GM19467 (cell line): Measurements from ENCODE around the gene JAGN1.
"Not testable (repeated sequence)": the region's sequence is repeated elsewhere in the genome, so short reads cannot be mapped to it uniquely, and the experiment has no call there.

Experiments
- ATAC-seq: cut with Tn5 transposase; IDR thresholded peaks from one replicate; pipeline ENCODE4 v1.9.1; 2021; ENCODE audit warnings: mild to moderate bottlenecking, moderate library complexity; ENCODE audit not compliant: unreplicated experiment

JAGN1 gene

GRCh38 chr3:9866639-9867038, 23.8 kb upstream of the JAGN1 start:
- no peak for ATAC-seq

- ATAC-seq: no peak
These were observed 23.3 kb upstream of the JAGN1 start for GRCh38 chr3:9867106-9867505.

DNA sequence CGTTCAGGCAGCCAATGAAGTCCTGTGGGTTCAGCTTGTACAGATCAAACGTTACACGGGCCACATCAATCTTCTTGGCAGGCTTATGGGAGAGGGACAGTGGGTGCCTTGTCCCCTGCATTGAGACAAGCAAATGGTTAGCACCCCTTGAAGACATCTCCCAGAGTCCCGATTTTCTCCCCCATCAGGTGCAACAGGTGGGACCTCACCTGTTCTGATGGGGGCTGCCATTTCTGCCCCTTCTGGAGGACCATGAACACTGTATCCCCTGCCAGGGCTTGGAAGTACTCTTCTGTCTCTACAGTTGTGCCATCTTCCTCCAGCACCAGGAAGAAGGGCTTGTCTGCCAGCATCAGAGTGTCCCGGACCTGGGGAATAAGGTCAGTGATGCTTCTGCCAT, 20.5 kb upstream of the JAGN1 start:
- ATAC-seq: no peak

- ATAC-seq: no peak
These were observed 19.4 kb upstream of the JAGN1 start for GRCh38 chr3:9870978-9871377.

- ATAC-seq: not testable (repeated sequence)
These were observed 18.3 kb upstream of the JAGN1 start for GRCh38 chr3:9872067-9872466.

GRCh38 chr3:9875448-9875847, 15.0 kb upstream of the JAGN1 start:
- no peak for ATAC-seq

GRCh38 chr3:9876255-9876654, 14.2 kb upstream of the JAGN1 start:
- ATAC-seq: not testable (repeated sequence)

- no peak for ATAC-seq
These were observed 13.4 kb upstream of the JAGN1 start for GRCh38 chr3:9876991-9877390.

- ATAC-seq: no peak
These were observed 11.7 kb upstream of the JAGN1 start for GRCh38 chr3:9878700-9879099.

DNA sequence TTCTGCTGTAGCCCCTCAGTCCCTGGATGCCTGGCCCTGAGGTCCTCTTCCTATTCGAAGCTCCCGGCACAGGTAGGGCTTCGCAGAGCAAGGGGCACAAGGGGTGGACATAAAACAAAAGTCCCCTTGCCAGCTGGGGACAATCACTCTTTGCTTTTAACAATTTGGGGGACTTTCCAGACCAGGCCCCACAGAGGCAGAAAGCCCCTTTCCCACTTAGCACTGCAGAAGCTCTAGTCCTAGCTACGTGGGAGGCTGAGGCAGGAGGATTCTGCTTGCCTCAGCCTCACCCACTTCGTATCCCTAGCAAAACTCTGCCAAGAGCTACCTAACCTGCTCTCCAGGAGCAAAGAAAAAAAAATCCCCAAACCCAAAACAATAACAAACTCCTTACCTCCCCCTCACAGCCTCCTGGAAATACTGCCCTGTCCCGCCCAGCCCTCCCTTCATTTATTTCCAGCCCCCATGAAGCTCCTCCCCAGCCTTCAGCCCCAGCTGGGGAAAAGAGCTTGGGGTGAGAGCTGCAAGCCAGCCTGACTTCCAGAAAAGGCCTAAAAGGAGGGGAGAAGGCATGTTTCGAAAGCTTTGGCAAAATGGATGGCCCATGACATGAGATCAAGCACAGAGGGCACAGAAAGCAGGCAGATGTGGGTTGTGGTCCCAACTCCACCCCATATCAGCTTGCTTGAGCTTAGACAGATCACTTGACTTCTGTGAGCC, 10.4 kb upstream of the JAGN1 start, which contains the start of gene CIDEC:
CIDEC (minus strand) TSS at position 424 of the 720 bp plus-strand sequence. CDS start 1,767 bp downstream, outside the sequence.
- no peak for ATAC-seq

- ATAC-seq: no peak
These were observed 9.0 kb upstream of the JAGN1 start for GRCh38 chr3:9881441-9881840.

DNA sequence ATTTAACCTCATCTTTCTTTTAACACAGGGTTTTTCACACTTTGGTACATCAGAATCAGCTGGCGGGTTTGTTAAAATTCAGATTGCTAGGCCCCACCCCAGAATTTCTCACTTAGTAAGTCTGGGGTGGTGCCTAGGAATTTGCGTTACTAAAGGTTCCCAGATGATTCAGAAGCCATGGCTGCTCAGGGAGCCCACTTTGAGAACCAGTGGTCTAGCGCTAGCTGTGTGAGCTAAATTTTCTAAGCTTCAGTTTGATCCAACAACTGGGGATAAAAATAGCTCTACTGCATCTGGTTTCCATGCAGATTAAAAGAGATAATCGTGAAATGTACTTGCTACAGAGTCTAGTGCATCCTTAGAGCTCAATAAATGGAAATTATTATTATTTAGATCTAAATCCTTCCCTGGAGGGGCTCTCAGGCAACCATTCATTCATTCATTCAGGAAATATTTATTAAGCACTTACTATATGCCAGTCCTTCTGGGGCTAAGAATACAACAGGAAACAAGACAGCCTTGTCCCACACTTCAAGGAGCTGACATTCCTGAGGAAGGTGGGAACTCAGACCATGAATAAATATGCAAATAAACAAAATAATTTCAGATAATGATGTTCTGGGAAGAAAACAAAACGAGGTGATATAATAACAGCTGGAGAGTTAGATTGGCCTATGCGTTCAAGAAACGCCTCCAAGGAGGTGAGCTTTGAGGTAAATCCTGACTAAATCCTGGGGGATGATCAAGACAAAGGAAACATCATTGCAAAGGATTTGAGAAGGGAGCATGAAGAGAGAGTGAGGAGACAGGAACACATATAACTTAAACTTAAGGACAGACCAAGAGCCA, 6.5 kb upstream of the JAGN1 start:
- no peak for ATAC-seq

- ATAC-seq: no peak
These were observed 5.8 kb upstream of the JAGN1 start for GRCh38 chr3:9884555-9885165.

DNA sequence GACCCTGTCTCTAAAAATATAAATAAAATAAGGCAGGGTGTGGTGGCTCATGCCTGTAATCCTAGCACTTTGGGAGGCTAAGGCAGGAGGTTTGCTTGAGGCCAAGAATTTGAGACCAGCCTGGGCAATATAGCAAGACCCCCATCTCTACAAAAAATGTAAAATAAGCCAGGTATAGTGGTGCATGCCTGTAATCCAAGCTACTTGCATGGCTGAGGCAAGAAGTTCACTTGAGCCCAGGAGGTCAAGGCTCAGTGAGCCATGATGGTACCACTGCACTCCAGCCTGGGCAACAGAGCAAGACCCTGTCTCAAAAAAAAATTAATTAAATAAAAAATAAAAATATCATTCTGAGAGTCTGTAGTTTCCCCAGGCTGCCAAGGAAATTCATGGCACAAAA, 4.1 kb upstream of the JAGN1 start:
- no peak for ATAC-seq

GRCh38 chr3:9887480-9887879, 2.9 kb upstream of the JAGN1 start:
- ATAC-seq: no peak

- ATAC-seq: no peak
These were observed 1.9 kb upstream of the JAGN1 start for GRCh38 chr3:9888540-9888939.

GRCh38 chr3:9889405-9889804, 1.0 kb upstream of the JAGN1 start:
- ATAC-seq: no peak

DNA sequence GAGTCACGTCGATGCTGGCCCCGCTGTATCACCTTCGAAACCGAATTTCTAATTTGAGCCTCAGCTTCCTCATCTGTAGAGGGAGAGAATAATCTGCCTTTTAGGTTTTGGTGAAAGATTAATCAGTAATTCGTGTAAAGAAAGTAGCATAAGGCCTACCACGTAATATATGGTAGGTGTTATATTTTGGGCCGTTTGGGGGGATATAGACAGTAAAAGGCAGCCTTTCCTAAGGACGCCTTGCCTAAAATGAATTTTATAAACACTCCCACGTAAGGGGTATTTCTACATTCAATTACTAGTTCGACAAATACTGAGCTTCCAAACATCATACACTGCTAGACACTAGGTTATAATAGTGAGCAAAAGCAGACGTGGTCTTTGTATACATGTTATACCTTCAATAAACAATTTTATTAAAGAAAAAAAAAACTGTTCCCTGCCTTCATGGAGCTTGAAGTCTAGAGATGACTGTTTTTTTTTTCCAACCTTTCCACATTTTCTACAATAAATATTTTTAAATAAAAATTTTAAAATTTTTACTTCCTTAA, 737 bp downstream of the JAGN1 start:
- no peak for ATAC-seq

- no peak for ATAC-seq
These were observed 3.3 kb downstream of the JAGN1 start for GRCh38 chr3:9893739-9894138.

GRCh38 chr3:9895715-9896114, 5.3 kb downstream of the JAGN1 start:
- not testable (repeated sequence) for ATAC-seq

GRCh38 chr3:9896755-9897407, 6.5 kb downstream of the JAGN1 start:
- ATAC-seq: not testable (repeated sequence)
